Hippocampal formation (tissue), 2 donors: ENCODE results near the gene RAB33B.
"Not testable (repeated sequence)": the region's sequence is repeated elsewhere in the genome, so short reads cannot be mapped to it uniquely, and the experiment has no call there.

Experiments used
- DNase-seq, 2 donors: peaks; one replicate each; lab custom pipeline; 2025; lab: John Stamatoyannopoulos, UW

RAB33B gene

DNA sequence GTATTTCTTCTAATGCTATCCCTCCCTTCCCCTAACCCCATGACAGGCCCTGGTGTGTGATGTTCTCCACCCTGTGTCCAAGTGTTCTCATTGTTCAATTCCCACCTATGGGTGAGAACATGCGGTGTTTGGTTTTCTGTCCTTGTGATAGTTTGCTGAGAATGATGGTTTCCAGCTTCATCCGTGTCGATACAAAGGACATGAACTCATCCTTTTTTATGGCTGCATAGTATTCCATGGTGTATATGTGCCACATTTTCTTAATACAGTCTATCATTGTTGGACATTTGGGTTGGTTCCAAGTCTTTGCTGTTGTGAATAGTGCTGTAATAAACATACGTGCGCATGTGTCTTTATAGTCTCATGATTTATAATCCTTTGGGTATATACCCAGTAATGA, 10.6 kb downstream of the RAB33B start:
- DNase-seq, result not testable (repeated sequence)

DNA sequence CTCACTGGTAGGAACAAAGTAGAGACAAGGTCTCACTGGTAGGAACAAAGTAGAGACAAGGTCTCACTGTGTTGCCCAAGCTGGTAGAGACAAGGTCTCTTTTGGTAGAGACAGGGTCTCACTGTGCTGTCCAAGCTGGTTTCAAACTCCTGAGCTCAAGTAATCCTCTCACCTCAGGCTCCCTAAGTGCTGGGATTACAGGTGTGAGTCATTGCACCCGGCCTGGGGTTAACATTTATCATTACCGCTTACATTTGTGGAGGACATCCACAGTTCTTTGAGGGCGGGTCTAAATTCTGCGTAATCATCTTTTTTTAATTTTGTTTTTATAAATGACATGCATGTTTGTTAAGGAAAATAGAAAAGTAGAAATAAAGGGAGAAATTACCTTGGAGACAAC, 12.0 kb downstream of the RAB33B start:
- no peak for DNase-seq

DNA sequence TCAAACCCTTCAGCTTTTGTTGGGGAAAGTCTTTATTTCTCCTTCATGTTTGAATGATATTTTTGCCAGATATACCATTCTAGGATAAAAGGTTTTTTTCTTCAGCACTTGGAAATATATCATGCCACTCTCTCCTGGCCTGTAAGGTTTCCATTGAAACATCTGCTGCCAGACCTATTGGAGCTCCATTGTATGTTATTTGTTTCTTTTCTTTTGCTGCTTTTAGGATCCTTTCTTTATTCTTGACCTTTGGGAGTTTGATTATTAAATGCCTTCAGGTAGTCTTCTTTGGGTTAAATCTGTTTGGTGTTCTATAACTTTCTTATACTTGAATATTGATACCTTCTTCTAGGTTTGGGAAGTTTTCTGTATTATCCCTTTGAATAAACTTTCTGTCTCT, 14.8 kb downstream of the RAB33B start:
- DNase-seq, result not testable (repeated sequence)

DNA sequence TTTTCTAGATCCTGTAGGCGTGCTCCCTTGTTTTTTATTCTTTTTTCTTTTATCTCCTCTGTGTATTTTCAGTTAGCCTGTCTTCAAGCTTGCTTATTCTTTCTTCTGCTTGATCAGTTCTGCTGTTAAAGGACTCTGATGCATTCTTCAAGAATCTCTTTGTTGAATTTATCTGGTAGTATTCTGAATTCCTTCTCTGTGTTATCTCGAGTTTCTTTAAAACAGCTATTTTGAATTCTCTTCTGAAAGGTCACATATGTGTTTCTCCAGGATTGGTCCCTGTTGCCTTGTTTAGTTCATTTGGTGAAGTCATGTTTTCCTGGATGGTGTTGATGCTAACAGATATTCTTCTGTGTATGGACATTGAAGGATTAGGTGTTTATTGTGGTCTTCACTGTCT, 15.3 kb downstream of the RAB33B start:
- no peak for DNase-seq

DNA sequence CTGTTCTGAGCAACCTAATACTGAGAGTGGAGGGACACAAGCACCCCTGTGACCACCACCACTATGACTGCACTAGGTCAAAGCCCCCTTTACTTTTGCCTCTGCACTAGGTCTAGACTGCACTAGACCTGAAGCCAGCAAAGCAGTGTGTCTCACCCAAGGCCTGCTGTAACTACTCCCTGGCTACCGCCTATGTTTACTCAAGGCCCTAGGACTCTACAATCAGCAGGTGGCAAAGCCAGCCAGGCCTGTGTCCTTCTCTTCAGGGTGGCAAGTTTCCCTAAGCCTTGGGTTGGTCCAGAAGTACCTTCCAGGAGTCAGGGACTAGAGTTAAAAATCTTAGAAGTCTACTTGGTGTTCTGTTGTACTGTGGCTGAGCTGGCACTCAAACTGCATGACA, 15.9 kb downstream of the RAB33B start:
- no peak for DNase-seq

DNA sequence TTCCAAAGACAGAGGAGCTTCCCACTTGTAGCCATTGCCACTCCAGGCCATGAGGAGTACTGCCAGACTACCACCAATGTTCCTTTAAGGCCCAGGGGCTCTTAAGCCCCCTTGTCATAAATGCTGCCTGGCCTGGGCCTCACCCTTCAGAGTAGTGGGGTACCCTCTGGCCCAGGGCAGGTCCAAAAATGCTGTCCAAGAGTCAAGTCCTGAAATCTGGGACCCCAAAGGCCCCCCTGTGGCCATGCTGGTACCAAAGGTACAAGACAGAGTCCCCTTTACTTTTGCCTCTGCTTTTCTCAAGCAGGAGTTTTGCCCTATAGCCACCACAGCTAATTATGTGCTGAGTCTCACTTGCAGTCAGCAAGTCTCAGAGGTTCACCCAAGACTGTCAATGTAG, 16.4 kb downstream of the RAB33B start:
- no peak for DNase-seq

DNA sequence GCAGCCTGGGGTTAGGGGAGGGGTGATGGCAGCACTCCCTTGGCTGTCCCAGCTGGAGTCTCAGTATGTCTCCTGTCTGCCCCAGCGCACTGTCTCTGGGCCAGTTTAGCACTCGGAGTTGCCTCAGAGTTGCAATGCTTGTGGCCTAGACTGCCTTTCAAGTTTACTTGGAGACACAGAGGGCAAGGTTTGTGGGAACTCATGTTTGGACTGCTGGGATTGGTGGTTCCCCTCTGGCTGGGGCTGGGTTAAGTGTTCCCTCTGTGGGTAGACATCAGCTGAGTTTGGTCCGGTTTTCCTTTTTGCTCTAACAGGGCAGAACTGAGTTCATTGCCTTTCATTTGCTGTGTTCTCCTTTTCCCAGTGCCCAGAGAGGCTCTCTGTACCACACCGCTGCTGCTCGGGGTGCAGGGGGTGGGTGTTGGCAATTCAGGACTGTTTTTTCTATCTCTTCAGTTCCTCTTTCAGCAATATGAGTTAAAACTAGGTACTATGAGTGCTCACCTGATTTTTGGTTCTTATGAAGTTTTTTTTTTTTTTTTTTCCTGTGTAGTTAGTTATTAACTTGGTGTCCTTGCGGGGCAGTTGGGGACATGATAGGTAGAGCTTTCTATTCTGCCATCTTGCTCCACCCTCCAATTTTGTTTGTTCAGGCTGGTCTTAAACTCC, 17.2 kb downstream of the RAB33B start:
- no peak for DNase-seq

DNA sequence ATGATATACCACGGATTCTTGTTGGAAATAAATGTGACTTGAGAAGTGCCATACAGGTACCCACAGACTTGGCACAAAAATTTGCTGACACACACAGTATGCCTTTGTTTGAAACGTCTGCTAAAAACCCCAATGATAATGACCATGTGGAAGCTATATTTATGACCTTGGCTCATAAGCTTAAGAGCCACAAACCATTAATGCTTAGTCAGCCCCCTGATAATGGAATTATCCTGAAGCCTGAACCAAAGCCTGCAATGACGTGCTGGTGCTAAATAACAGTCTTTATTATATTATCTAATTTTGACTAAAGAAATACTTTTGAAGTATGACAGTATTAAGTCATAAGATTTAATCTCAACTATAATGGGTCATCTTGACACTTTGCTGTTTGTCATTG, 18.9 kb downstream of the RAB33B start:
- DNase-seq, result no peak

DNA sequence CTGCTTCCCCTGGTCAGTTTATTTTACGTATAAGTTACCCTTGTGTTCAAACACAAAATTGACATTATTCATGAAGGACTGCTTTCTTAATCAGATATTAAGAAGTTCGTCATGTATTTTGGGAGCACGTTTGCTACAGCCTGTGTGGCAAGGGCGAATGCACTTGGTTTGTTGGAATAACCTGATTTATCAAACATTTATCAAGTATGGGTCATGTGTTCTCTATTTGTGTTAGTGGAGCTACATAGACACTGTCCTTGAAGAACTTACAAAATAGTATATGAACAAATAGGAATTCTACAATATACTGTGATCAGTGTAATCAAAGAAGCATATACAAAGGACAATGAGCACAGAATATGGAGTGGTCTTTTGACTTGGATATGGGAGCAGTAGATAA, 22.4 kb downstream of the RAB33B start:
- DNase-seq, result no peak

DNA sequence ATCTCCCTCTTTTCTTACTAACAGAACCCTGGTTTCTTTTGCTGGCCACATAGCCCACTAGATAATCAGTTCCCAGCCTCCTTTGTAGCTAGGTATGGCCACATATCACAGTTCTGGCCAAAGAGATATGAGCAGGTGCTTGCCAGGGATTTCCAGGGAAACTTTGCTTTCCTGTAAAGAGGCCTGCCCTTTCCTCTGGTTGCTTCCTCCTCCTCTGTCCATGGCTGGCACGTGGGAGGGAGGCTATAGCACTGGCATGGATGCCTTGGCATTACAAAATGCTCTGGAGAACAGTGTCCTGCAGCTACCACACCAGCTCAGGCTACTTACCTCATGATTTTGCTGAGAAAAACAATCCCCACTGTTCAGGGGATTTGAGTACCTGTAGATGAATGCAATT, 27.5 kb downstream of the RAB33B start:
- DNase-seq, result no peak

DNA sequence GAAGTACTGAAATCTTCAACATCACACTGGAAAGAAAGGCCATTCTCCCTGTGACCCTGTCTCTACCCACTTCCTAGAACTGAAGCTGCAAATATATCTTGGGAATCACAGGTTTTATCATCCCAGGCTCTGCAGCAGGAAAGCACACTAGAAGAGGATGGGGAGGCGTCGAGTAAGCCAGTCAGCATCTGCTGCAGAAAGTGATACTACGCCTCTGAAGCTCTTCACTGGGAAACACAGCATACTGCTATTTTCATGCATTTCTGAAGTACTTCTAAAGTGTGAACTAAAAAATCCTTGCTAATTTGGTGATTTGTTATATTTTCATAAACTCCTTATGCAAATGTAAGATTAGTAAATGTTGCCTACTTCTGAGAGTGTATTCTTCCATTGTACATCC, 29.1 kb downstream of the RAB33B start:
- DNase-seq, result peak in 1 of 2 donors; percentile 54

DNA sequence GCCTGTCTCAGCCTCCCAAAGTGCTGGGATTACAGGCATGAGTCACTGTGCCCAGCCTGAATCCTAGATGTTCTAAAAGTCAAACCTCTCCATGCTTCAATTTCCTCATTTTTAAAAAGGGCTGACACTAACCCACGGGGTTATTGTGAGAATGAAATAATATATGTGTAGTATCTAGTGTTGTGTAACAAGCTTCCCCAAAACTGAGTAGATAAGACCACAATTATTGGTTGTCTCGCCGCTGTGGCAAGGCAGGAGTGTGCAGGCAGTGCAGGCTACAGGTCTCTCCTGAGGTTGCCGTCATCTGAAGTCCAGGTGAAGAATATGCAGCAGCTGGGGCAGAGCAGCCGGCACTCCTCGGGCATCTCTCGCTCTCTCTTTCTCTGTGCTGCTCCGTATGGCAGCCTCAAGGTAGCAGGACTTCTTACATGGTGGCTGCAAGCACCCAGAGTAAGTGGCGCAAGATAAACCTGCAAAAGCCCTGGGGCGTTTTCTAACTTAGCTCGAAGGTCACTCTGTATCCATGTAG, 30.9 kb downstream of the RAB33B start:
- DNase-seq, result no peak

DNA sequence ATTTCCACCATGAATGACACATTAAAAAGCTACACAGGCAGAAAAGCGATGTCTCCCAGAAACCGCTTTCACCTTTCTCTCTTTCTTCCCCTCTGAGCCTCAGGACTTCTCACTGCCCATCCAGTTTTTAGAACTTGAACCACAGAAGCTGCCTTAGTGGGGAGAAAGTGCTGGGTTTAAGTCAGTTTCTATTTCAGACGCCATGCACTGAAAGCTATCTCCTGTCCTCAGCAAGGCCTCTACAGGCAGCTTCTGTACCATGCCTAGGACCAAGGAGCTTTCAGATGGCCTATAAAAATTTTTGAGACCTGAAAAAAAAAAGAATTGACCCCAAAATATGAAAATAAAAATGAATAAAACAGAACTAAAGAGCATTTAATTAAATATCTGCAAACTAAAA, 34.5 kb downstream of the RAB33B start:
- no peak for DNase-seq

DNA sequence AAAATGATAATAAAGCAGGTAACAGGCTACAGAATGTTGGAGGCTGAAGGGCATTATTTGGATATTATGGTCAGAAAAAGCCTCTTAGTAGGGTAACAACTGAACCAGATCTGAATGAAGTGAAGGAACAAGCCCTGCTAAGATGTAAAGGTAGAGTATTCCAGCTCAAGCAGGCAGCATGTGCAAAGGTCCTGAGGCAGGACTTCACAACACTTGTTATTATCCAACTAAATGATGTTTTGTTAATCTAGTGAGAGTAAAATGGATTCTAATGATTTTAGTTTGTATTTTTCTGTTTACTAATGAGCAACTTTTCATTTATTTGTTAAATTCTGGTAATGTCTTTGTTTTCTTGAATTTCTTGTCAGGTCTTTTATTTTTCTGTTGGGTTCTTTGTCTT, 35.7 kb downstream of the RAB33B start:
- DNase-seq, result no peak

DNA sequence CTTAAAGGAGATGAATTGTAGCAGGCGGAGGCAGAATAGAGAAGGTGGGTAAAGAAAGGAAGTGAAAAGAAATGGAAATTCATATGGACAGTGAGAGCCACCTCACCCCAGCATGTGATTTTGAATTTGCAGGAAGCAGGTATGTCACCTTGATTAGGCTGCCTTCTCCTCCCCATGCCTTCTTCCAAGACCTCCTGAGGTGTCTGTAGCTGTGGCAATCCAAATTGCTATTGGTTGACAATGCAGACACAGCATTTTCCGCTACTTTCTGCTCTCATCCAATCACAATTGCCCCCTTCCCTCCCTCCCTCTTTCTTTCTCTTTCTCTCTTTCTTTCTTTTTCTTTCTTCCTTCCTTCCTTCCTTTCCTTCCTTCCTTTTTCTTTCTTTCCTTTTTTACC, 38.5 kb downstream of the RAB33B start:
- DNase-seq, result no peak

DNA sequence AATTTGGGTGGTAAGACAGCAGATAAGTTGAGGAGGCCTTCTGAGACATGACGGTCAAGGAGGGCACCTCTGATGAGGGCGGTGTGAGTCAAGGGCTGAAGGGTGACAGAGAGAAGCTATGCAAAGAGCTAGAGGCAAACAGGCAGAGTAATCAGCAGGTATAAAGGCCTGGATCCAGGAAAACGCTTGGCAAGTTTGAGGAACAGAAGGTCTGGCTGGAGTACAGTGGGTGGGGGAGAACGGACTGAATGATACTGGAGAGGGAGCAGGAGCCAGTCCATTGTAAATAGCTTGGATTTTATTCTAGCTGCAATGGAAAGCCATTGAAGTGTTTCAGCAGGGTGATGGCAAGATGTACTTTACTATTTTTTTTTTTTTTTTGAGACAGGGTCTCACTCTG, 39.3 kb downstream of the RAB33B start:
- no peak for DNase-seq

DNA sequence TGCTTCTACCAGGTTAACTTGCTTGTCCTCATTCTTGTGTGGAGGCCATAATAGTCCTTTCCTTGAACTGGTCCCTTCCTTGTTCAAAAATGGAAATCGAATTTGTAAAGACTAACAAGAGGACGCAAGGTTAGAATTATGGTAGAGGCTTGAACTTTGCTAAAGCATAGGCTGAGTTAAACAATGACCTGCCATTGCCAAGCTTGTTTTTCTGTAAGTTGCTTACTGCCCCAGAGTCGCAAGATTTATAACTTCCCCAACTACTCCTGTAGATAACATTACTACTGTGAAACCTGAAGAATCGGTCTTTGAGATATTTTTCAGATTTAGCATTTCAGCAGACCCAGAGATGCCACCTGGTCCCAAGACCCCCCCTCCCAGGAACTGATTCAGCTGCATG, 45.3 kb downstream of the RAB33B start:
- no peak for DNase-seq

DNA sequence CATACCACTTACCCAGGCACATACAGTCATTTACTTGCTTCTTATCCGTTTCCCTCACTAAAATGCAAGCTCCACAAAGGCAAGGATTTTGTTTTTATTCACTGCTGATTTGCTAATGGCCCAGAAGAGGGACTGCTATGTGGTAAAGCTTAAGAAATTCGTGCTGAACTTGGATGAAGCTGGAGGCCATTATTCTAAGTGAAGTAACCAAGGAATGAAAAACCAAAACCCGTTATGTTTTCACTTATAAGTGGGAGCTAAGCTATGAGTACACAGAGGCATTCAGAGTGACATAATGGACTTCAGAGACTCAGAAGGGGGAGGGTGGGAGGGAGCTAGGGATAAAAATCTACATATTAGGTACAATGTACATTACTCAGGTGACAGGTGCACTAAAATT, 47.2 kb downstream of the RAB33B start:
- DNase-seq, result no peak

DNA sequence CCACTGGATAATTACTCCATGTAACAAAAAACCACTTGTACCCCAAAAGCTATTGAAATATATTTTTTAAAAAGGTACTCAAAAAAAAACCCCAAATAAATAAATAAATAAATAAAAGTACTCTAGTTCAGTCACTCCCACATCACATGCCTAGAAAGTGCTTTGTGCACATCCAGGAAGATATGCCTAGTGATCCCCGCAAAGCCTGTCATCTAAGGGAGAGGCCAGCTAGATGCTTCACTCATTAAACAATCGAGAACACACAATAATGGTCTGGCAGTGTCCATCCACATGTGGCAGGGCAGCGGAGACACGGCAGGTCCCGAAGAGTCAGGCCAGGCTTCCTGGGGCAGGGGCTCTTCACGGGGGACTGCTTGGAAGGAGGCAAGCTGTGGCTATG, 47.6 kb downstream of the RAB33B start:
- DNase-seq, result no peak

DNA sequence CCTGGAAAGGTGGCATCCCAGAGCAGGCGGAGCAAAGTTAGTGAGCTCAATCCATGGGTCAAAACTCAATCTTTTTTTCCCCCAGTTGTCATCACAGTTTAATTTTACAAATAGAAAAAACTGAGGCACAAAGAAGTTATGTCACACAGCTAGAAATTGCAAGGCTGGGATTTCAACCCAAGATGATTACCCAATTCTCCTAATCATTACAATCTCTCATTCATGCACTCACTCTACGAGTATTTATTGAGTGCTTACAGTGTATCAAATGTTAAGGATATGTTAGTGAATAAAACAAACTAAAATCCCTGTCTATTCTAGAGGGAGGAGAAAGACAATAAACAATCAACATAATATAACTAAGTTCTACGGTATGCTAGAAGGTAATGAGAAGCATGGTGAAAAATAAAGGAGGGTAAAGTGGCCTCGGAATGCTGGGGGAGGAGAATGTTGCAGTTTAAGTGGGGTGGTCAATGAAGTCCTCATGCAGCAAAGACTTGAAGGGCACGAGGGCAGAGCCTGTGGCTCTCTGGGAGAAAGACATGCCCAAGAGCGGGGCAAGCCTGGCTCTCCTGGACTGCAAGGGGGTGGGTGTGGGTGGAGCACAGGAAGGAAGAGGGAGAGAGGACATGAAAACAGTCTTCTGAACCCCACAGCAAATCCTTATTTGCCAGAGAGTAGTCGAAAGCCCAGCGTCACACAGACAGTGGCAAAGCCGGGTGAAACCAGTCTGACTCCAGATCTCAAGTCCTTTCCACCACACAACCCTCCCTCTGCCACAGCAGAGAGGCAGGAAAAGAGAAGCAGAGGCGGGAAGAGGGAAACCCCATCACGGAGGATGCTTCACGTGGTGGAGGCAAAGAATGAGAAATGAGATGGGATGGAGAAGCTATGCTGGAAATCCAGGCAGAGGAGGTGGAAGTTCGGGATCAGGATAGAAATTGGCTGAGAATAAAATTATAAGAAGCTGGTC, 48.3 kb downstream of the RAB33B start:
- DNase-seq, result no peak

DNA sequence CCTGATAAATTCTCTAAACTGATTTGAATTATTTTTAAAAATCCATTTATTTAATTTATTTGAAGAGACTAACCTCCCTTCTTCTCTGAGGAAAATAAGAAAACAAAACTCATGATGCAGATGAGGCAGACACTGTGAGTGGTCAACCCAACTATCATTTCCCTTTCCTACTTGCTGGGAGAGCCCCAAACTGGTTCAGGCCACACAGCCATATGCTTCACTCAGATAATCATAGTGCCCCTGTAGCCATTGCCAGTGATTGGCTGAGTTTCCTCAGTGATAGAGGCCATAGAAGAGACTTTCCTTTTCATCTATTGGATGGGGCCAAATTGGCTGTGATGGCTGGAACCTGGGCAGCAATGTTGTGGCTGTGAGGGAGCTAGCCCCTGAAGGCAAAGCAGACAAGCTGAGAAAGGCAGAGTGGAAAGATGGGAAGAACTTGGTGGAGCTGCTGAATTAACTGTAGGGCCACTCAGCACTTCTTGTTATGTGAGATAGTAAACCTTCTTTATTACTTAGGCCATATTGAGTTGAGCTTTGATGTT, 49.8 kb downstream of the RAB33B start:
- DNase-seq, result no peak

DNA sequence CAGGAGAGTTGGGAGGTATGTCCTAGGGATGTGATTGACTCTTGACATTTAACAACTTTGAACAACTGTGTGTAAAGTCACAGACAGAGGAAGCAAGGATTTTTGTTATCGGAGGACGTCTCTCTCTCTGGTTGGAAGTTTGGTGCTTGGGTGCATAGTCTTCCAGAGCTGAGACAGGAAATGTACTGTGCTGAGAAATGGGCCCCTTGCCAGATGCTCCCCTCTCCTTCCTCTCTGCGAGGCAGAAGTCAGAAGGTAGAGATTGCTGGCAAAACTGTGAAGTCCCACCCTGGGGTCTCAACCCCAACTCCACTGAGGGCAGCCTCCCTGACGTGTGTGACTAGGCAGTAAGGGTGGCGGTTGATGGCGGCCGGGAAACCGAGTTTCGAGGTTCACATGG, 52.9 kb downstream of the RAB33B start:
- no peak for DNase-seq
